ENCODE data around the gene PAX5. TPM values are rescaled to one million over a fixed set of nuclear protein-coding genes. Genes with fewer than 3 reads are reported as not detected.

Gene PAX5
- total and polyA plus RNA-seq, 2 of the 13 experiments (the other 11 are each of a cell fraction or from before 2014, with no cell fraction given): not detected

- TF ChIP-seq, protein P1, sequence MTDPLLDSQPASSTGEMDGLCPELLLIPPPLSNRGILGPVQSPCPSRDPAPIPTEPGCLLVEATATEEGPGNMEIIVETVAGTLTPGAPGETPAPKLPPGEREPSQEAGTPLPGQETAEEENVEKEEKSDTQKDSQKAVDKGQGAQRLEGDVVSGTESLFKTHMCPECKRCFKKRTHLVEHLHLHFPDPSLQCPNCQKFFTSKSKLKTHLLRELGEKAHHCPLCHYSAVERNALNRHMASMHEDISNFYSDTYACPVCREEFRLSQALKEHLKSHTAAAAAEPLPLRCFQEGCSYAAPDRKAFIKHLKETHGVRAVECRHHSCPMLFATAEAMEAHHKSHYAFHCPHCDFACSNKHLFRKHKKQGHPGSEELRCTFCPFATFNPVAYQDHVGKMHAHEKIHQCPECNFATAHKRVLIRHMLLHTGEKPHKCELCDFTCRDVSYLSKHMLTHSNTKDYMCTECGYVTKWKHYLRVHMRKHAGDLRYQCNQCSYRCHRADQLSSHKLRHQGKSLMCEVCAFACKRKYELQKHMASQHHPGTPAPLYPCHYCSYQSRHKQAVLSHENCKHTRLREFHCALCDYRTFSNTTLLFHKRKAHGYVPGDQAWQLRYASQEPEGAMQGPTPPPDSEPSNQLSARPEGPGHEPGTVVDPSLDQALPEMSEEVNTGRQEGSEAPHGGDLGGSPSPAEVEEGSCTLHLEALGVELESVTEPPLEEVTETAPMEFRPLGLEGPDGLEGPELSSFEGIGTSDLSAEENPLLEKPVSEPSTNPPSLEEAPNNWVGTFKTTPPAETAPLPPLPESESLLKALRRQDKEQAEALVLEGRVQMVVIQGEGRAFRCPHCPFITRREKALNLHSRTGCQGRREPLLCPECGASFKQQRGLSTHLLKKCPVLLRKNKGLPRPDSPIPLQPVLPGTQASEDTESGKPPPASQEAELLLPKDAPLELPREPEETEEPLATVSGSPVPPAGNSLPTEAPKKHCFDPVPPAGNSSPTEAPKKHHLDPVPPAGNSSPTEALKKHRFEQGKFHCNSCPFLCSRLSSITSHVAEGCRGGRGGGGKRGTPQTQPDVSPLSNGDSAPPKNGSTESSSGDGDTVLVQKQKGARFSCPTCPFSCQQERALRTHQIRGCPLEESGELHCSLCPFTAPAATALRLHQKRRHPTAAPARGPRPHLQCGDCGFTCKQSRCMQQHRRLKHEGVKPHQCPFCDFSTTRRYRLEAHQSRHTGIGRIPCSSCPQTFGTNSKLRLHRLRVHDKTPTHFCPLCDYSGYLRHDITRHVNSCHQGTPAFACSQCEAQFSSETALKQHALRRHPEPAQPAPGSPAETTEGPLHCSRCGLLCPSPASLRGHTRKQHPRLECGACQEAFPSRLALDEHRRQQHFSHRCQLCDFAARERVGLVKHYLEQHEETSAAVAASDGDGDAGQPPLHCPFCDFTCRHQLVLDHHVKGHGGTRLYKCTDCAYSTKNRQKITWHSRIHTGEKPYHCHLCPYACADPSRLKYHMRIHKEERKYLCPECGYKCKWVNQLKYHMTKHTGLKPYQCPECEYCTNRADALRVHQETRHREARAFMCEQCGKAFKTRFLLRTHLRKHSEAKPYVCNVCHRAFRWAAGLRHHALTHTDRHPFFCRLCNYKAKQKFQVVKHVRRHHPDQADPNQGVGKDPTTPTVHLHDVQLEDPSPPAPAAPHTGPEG (CRISPR knock-in tag; IDR thresholded peaks at IDR 0.05): 0 out of 2 replicates have a peak, but pooled peaks have one; percentile 35
- no peak for TF ChIP-seq PRDM4 (CRISPR knock-in tag; IDR thresholded peaks at IDR 0.05; ENCODE audit: borderline replicate concordance)
- TF ChIP-seq NRL (CRISPR knock-in tag; IDR thresholded peaks at IDR 0.05; ENCODE audit: borderline replicate concordance): no peak; the same call in 1 of the 2 replicates
- TF ChIP-seq, protein P2, sequence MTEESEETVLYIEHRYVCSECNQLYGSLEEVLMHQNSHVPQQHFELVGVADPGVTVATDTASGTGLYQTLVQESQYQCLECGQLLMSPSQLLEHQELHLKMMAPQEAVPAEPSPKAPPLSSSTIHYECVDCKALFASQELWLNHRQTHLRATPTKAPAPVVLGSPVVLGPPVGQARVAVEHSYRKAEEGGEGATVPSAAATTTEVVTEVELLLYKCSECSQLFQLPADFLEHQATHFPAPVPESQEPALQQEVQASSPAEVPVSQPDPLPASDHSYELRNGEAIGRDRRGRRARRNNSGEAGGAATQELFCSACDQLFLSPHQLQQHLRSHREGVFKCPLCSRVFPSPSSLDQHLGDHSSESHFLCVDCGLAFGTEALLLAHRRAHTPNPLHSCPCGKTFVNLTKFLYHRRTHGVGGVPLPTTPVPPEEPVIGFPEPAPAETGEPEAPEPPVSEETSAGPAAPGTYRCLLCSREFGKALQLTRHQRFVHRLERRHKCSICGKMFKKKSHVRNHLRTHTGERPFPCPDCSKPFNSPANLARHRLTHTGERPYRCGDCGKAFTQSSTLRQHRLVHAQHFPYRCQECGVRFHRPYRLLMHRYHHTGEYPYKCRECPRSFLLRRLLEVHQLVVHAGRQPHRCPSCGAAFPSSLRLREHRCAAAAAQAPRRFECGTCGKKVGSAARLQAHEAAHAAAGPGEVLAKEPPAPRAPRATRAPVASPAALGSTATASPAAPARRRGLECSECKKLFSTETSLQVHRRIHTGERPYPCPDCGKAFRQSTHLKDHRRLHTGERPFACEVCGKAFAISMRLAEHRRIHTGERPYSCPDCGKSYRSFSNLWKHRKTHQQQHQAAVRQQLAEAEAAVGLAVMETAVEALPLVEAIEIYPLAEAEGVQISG (CRISPR knock-in tag; IDR thresholded peaks at IDR 0.05): peak; percentile 80
- TF ChIP-seq SNAPC5 (CRISPR knock-in tag; IDR thresholded peaks at IDR 0.05; ENCODE audit: borderline replicate concordance): no peak
- TF ChIP-seq, protein P3, sequence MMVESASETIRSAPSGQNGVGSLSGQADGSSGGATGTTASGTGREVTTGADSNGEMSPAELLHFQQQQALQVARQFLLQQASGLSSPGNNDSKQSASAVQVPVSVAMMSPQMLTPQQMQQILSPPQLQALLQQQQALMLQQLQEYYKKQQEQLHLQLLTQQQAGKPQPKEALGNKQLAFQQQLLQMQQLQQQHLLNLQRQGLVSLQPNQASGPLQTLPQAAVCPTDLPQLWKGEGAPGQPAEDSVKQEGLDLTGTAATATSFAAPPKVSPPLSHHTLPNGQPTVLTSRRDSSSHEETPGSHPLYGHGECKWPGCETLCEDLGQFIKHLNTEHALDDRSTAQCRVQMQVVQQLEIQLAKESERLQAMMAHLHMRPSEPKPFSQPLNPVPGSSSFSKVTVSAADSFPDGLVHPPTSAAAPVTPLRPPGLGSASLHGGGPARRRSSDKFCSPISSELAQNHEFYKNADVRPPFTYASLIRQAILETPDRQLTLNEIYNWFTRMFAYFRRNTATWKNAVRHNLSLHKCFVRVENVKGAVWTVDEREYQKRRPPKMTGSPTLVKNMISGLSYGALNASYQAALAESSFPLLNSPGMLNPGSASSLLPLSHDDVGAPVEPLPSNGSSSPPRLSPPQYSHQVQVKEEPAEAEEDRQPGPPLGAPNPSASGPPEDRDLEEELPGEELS (CRISPR knock-in tag; IDR thresholded peaks at IDR 0.05): peak; percentile 96
- no peak for TF ChIP-seq ZBTB44 (CRISPR knock-in tag; IDR thresholded peaks at IDR 0.05)
- TF ChIP-seq RARA (CRISPR knock-in tag; IDR thresholded peaks at IDR 0.05): peak; percentile 99
- TF ChIP-seq ZNF607 (CRISPR knock-in tag; IDR thresholded peaks at IDR 0.05; ENCODE audit: borderline replicate concordance): no peak; the same call in 1 of the 2 replicates
- TF ChIP-seq MAFF (IDR thresholded peaks at IDR 0.05; ENCODE audit: low read depth, low read length): no peak
- TF ChIP-seq ZNF331 (CRISPR knock-in tag; IDR thresholded peaks at IDR 0.05): peak; percentile 96
- TF ChIP-seq SNRNP70 (IDR thresholded peaks at IDR 0.05; ENCODE audit: low read depth, low read length): no peak
These were observed 166.2 kb downstream of the PAX5 start (continued) for GRCh38 chr9:36867672-36868471.

Data from HepG2 (cell line).